ENCODE measurements around the gene FAM163B.

The FAM163B gene

GRCh38 chr9:133609311-133610098 is at the start of gene FAM163B:
TSS of gene FAM163B (minus strand) at chr9:133609389. CDS start at chr9:133580223, 29,166 bp downstream.
- peak; percentile 5 for DNase-seq (ENCODE audit: low read depth)
- no peak within 1 kb of the TSS for H3K4me3 ChIP-seq (ENCODE audit: low read depth, low read length)

DNA sequence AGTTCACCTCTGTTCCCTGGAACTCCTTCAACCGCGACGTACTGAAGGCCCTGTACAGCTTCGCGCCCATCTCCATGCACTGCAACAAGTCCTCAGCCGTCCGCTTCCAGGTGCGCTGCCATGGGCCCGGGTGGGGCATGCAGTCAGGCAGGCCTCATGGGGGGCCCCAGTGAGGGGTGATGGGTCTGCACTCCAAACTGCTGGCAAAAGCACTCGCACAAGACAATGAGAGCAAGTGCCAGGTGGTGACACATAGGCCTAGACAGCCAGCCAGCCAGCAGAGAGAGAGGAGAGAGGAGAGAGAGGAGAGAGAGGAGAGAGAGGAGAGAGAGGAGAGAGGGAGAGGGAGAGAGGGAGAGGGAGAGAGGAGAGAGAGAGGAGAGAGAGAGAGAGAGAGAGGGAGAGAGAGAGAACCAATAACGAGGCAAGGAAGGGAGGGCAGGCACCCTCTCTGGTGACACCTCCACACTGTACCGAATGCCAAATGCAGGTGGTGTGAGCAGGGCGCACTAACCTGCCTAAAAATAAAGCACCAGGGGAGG is 48.0 kb upstream of the FAM163B start:
- no peak for DNase-seq (ENCODE audit: low read depth)
- no peak overlapping the region for H3K4me3 ChIP-seq (ENCODE audit: low read depth, low read length)

- DNase-seq (ENCODE audit: low read depth), result no peak
- H3K4me3 ChIP-seq (ENCODE audit: low read depth, low read length), result no peak overlapping the region
Observed at GRCh38 chr9:133656211-133657119, 47.3 kb upstream of the FAM163B start.

DNA sequence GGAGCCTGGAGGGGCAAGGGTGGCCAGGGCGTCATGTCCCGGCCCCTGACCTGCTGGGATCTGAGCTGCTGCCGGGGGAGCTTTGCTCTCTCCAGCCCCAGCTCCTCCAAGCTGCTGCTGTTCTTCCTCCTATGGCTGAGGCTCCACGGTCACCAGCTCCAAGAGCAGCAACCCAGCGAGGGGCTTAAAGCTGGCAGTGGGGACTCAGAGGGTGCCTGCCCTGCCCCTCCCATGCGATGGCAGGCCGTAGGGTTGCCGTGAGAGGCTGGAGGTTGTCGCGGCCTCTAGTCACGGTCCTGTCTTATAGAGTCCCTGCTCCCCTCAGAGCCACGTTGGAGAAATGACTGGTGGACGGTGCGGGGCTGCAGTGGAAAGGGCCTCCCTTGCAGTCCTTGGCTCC is 46.5 kb upstream of the FAM163B start:
- DNase-seq (ENCODE audit: low read depth), result no peak
- H3K4me3 ChIP-seq (ENCODE audit: low read depth, low read length), result no peak overlapping the region

- H3K4me3 ChIP-seq (ENCODE audit: low read depth, low read length), result no peak overlapping the region
- DNase-seq (ENCODE audit: low read depth), result no peak
Observed at GRCh38 chr9:133654736-133655657, 45.8 kb upstream of the FAM163B start.

DNA sequence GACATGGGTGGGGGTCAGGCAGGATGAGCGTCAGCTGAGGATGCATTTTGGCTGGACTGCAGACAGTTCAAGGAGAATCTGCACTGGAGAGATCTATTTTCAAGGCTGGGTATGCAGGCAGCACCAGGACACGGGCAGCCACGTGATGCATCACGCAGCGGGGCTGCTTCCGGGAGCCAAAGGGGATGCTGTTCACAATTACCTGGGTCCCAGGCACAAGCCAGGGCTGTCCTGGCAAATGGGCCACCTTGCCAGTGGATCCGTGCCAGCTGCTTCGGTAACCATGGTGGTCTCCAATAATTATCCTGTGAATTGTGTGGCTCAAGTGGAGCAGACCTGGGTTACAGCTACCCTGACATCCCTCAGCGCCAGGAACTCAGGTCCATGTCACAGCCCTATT is 44.4 kb upstream of the FAM163B start:
- H3K4me3 ChIP-seq (ENCODE audit: low read depth, low read length), result no peak overlapping the region
- DNase-seq (ENCODE audit: low read depth), result no peak

GRCh38 chr9:133650026-133650425 is 40.8 kb upstream of the FAM163B start:
- DNase-seq (ENCODE audit: low read depth), result no peak
- H3K4me3 ChIP-seq (ENCODE audit: low read depth, low read length), result no peak overlapping the region

- no peak overlapping the region for H3K4me3 ChIP-seq (ENCODE audit: low read depth, low read length)
- no peak for DNase-seq (ENCODE audit: low read depth)
Observed at GRCh38 chr9:133649194-133649593, 40.0 kb upstream of the FAM163B start.

DNA sequence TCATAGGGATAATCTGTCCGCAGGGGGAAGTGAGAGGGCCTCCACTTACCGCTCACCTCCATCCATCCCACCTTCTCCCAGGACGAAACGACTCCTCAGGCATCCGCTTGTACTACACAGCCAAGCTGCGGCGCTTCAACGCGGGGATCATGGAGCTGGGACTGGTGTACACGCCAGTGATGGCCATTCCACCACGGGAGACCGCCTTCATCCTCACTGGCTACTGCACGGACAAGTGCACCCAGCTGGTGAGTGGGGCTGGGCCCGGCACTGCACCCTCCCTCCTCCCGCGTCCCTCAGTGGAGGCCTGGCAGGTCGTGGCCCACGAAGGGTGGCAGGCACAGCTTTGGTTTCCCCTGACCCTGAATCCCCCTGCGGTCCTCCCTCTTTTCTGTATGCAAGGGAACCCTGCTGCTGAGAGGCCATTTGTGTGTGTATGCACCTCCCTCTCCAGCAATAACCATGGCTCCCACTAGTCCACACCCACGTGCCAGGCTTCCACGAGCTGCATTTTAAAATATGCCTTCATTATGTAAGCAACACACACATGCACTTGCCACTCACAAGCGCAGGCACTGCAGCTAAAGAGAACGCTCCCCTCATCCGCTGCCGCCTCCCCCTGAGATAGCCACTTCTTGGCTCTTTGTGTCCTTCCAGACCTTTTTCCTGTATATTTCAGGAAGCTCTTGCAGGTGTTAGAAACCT is 38.7 kb upstream of the FAM163B start:
- DNase-seq (ENCODE audit: low read depth), result no peak
- H3K4me3 ChIP-seq (ENCODE audit: low read depth, low read length), result no peak overlapping the region

GRCh38 chr9:133647148-133647547 is 38.0 kb upstream of the FAM163B start:
- no peak overlapping the region for H3K4me3 ChIP-seq (ENCODE audit: low read depth, low read length)
- DNase-seq (ENCODE audit: low read depth), result no peak

GRCh38 chr9:133645021-133645765 is 36.0 kb upstream of the FAM163B start:
- no peak overlapping the region for H3K4me3 ChIP-seq (ENCODE audit: low read depth, low read length)
- no peak for DNase-seq (ENCODE audit: low read depth)

DNA sequence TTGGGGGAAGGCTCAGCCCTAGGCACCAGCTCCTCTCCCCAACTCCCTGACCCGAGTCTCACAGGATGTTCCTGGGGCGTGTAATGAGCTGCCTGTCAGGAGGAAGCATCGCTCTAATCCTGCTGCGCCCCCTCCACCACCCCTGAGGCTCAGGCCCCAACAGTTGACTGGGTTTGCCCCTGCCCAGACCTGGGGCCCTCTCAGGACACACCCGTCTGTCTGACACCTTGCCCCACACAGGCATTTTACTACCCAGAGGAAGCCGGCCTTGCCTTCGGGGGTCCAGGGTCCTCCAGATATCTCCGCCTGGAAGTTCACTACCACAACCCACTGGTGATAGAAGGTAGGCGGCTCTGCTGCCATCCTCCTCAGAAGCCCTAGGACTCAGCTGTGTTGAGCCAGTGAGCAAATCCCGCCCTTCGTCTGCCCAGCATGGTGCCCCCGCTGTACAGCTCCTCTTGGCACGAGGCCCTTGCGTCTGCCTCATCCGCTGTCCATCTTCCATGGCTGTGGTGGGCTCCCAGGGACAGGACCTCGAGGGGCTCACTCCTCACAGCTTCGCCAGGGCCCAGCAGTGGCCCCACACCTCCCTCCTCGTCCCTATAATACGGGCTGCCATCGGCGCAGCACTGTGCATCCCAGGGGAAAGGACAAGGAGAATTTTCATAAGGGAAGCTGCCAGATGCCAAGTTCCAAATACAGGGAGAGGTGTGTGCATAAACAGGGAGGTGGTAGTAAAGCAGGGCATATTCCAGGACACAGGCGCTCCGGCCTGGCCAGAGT is 35.0 kb upstream of the FAM163B start:
- DNase-seq (ENCODE audit: low read depth), result no peak
- H3K4me3 ChIP-seq (ENCODE audit: low read depth, low read length), result no peak overlapping the region

GRCh38 chr9:133643362-133643755 is 34.2 kb upstream of the FAM163B start:
- H3K4me3 ChIP-seq (ENCODE audit: low read depth, low read length), result no peak overlapping the region
- DNase-seq (ENCODE audit: low read depth), result no peak

- no peak overlapping the region for H3K4me3 ChIP-seq (ENCODE audit: low read depth, low read length)
Observed at GRCh38 chr9:133642708-133643361, 33.6 kb upstream of the FAM163B start.

DNA sequence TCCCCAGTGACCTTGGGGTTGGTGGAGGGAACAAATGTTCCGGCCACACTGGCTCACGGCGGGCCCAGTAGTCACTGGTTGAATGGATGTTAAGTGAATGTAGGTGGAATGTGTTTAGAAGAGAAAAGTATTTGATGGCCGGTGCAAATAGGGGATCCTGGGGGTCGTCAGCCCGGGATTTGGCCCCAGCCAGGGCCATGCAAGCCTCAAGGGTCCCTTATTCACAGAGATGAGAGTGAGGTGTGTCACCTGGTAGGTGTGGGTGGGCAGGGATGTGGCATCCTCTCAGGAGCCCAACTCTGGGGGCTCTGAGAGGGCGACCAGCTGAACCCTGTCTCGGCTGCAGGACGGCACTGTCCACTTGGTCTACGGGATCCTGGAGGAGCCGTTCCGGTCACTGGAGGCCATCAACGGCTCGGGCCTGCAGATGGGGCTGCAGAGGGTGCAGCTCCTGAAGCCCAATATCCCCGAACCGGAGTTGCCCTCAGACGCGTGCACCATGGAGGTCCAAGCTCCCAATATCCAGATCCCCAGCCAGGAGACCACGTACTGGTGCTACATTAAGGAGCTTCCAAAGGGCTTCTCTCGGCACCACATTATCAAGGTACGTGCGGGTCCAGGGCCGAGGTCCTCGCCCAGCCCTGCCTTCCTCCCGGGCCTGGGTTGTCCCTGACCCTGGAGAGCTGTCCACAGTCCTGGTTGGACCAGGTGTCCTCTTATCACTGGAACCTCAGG is 32.8 kb upstream of the FAM163B start:
- no peak for DNase-seq (ENCODE audit: low read depth)
- H3K4me3 ChIP-seq (ENCODE audit: low read depth, low read length), result no peak overlapping the region

More at GRCh38 chr9:133642708-133643361, 33.6 kb upstream of the FAM163B start:
- DNase-seq (ENCODE audit: low read depth), result no peak

DNA sequence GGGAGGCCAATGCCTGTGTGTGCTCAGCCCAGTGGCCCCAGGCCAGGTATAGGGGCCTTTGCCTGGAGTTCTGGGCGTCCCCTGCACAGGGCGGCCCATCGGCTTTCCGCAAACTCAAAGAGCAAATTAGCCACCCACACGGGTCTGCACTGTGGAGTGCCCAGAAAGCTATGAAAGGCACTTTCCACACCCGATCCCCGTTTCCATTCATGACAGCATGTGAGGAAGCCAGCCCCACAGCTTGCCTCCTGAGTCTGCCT is 32.1 kb upstream of the FAM163B start:
- no peak overlapping the region for H3K4me3 ChIP-seq (ENCODE audit: low read depth, low read length)
- DNase-seq (ENCODE audit: low read depth), result no peak
